Left renal cortex interstitium (tissue), 4 donors: ENCODE results near the gene OLFM4. TPM values are rescaled to one million over a fixed set of nuclear protein-coding genes. Genes with fewer than 3 reads are reported as not detected.

Experiments
- DNase-seq, 4 donors: peaks; one replicate each; pipeline ENCODE4 v3.0.0-alpha.2; 2013; ENCODE audit warnings: low read depth in 4 of 4, low spot score in 2 of 4, missing footprints in 1 of 4
- polyA plus RNA-seq, 4 donors: library from polyadenylated mRNA; unstranded; fragments of 120-200 nt; gene quantifications; one replicate each; pipeline ENCODE4 v1.2.1, GENCODE V29; 2013; ENCODE audit not compliant: insufficient read length in 4 of 4

OLFM4 gene
- polyA plus RNA-seq, 4 donors = 0.41 to 0.72 (median 0.49) TPM

DNA sequence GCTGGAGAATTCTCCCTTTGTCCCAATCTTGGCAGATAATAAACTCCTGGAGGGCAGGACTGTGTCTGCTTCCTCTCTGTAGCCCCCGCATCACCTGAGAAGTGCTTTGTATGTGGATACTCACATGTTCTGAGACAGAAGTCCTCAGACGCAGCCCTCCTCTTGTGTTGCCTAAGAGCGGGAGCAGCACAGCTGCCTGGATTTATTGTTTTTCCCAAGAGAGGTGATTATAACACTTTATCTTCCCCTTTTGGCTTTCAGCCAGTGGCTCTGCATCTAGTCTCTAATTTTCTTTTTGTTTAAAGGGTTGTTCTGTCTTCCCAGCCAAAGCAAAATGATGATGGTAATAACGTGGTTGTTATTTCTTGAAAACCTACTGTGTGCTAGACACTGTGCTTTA lies 36.1 kb downstream of the OLFM4 start:
- DNase-seq = no peak

GRCh38 chr13:53066411-53066810 lies 37.8 kb downstream of the OLFM4 start:
- no peak for DNase-seq

DNA sequence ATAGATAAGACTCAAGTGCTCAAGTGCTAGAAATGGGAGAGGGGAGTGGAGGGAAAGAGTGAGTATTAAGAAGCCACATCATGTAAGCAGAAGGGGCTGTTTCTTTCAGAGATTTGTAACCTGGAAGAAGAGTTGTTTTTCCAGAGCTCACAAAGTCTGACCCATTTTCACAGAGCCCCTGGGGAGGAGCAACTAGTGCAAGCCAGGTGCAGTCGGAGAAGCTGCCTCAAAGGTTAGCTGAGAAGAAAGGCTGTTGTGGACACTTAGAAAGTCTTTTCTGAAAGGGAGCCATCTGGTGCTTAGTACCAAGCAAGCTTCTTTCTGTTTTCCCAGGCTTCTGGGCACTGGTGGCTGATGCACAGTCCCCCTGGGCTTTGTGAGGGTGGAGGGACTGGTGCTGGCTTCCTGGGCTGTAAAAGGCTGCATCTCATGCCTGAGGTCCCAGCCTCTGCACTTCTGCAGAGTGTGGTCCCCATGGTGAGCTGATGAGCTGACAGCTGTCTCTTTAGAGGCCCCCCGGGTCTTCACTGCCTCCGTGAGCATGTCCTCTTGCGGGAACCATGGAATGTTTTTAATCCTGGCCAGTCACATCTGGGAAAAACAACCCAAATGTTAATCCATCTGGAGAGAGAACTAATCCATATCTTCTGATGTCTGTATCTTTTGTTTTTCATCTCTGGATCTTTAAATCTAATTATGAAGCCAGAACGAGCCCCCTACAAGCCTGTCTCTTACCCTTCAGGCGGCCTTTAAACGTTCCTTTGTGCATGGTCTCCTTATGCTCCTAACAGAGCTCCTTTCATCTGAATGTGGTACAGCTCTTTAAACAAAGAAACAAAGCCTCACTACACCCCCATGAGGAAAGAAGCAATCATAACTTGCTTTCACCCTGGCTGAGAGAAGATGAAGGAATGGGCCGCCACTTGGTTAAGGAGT lies 40.2 kb downstream of the OLFM4 start:
- no peak for DNase-seq

- DNase-seq = no peak
Observed at GRCh38 chr13:53069800-53070199, 41.2 kb downstream of the OLFM4 start.

DNA sequence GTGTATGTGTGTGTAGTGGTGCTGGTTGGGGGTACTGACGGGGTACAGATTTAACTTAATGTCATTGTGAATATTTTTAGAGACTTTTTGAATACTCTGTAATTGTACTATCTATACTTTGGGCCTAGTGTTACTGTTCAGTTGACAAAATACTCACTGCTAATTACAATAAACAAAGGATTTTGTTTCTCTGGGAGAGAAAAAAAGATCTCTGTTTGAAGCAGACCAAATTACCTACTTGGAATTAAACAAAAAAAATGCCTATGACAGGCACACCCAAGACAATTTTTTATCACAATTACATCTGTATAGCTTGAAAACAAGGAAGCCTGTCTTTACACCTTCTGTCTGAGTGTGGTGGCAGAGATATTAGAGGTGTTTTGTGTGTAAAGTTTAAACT lies 45.1 kb downstream of the OLFM4 start:
- no peak for DNase-seq

- DNase-seq = no peak
Observed at GRCh38 chr13:53074114-53074513, 45.5 kb downstream of the OLFM4 start.

- DNase-seq = no peak
Observed at GRCh38 chr13:53075356-53076041, 46.9 kb downstream of the OLFM4 start.

DNA sequence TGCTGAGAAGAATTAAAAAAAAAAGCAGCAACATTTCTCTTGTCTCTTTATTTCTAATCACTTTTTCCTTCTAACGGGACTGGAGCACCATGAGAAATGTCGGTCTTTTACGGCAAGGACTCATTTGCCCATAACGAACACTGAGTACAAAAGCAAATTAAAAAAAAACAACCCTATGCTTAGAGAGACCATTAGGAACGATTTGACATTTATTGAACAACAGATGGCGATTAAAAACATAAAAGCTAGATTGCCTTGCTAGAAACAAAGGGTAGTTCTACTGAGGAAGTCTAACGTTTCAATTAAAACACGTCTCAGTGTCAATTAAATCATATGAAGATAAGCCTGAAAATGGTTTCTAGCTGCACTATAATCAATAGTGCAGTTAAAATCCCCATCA lies 51.1 kb downstream of the OLFM4 start:
- DNase-seq = no peak

DNA sequence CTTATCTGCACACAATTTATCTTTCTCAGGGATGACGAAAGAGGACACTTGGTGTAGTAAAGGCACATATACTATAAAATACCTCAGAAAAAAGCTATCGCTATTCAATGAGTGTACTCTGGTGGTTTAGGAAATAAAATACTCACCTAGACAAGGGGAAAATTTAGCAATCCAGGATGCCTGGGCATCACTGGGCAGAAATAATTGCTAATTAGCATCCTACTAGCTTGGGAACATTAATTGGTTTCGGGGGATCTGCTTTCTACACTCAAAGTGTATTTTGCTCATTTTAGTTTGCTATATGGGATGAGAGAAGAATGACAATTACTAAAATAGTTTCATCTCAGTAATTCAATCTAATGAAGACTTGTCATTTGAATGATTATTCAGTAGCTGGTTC lies 60.3 kb downstream of the OLFM4 start:
- no peak for DNase-seq

DNA sequence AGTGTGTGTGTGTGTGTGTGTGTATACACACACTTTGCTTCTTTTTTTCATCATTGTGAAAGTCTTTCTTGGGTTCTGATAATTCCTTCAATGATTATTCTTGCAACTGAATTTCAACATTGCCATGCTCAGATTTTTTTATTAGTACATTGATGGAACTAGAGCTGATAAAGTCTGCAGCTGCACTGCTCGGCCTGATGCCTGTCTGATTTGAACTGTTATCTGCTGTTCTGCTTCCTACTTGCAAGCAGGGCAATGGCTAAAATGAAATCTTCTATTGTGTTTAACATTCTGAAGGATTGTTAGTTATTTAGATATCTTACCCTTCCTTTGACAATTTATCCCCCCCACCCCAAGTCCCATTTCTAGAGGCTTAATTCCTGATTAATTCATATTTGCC lies 61.3 kb downstream of the OLFM4 start:
- DNase-seq = no peak

GRCh38 chr13:53090461-53090860 lies 61.8 kb downstream of the OLFM4 start:
- no peak for DNase-seq

GRCh38 chr13:53092931-53093330 lies 64.3 kb downstream of the OLFM4 start:
- DNase-seq = no peak

DNA sequence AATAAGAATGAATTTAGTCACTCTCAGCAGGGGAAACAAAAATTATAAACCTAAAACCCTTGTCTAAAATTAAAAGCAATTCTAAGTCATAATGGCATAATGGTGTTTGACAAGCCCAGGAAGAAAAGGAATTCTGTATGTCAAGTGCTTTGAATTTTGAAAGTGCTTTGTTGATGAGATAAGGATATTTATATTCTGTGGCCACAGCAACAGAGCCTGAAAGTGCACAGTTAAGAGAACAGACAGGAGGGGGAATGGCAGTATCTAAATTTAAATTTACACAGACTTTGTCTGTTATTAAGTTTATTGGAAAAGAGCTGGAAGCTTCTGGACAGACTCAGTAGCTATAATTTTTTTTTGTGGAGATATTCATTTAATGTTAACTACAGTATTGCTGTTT lies 69.8 kb downstream of the OLFM4 start:
- DNase-seq = no peak

DNA sequence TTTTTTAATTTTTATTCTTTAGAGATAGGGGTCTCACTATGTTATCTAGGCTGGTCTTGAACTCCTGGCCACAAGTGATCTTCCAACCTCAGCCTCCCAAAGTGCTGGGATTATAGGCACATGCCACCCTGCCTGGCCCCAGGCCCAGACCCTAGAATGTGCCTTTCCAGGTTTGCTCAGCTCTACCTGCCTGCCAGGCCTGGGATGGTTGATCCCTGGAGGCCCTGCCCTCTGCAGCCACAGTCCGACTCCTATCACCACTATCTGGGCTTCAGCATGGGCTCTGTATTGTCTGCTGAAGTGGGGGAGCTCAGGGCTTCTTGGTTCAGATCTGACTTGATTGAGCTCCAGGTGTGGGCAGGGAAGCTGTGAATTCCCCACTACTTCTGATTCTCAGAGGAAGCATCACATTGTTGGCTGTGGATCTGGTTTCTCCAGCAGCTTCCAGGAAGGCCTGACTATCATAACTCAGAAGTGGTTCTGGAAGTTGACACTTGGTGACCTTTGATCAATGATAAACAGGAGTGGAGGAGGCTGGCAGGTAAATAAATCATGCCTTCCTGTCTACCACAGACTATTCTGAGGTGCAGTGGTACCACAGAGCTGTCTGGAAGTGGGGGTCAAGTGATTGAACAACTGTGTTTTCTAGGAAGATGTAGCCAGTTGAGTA lies 71.9 kb downstream of the OLFM4 start:
- no peak for DNase-seq

Other genes with a start within 250 kb of the OLFM4 start
- under 1 TPM in 2 of 4 donors, not detected in 2; 0.09 to 0.18 TPM for gene PCDH8, start 180.2 kb upstream of the OLFM4 start, polyA plus RNA-seq